ENCODE results near the gene PPP2R2B. TPM values are rescaled to one million over a fixed set of nuclear protein-coding genes. Genes with fewer than 3 reads are reported as not detected.

Gene PPP2R2B
- total and polyA plus RNA-seq, 4 donors = 0.15 to 1.2 (median 0.55) TPM

GRCh38 chr5:146623009-146623408, 255.5 kb downstream of the PPP2R2B start:
- peaks cover 0 to 2% (median 0%) of the 10 kb centered on the region in 3 donors for H3K27me3 ChIP-seq (ENCODE audit: control insufficient read depth in 3 of 3, insufficient read depth in 3 of 3, low read length in 2 of 3)
- no peaks in the 10 kb centered on the region for H3K4me1 ChIP-seq (ENCODE audit: control insufficient read depth in 5 of 5, insufficient read depth in 5 of 5, low read length in 5 of 5)
- WGBS, 2 donors = 84% methylated on average over 5 of the region's 5 CpGs
- DNase-seq (no peak), ATAC-seq (ENCODE audit: insufficient read depth, low FRiP score) (no peak)
- no peak overlapping the region for H3K9ac ChIP-seq (ENCODE audit: insufficient read depth in 1 of 2, low read length in 2 of 2)
- H3K36me3 ChIP-seq (ENCODE audit: control insufficient read depth in 4 of 4, insufficient read depth in 4 of 4, low read length in 4 of 4) = no peaks in the 10 kb centered on the region
- TF ChIP-seq, protein P1, sequence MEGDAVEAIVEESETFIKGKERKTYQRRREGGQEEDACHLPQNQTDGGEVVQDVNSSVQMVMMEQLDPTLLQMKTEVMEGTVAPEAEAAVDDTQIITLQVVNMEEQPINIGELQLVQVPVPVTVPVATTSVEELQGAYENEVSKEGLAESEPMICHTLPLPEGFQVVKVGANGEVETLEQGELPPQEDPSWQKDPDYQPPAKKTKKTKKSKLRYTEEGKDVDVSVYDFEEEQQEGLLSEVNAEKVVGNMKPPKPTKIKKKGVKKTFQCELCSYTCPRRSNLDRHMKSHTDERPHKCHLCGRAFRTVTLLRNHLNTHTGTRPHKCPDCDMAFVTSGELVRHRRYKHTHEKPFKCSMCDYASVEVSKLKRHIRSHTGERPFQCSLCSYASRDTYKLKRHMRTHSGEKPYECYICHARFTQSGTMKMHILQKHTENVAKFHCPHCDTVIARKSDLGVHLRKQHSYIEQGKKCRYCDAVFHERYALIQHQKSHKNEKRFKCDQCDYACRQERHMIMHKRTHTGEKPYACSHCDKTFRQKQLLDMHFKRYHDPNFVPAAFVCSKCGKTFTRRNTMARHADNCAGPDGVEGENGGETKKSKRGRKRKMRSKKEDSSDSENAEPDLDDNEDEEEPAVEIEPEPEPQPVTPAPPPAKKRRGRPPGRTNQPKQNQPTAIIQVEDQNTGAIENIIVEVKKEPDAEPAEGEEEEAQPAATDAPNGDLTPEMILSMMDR (IDR thresholded peaks at IDR 0.05; ENCODE audit: control extremely low read depth, extremely low read depth) = no peak
- no peak overlapping the region for H3K27ac ChIP-seq (ENCODE audit: low read depth in 1 of 2, low read length in 1 of 2)
- H3K4me3 ChIP-seq = no peak overlapping the region
- peaks cover 0 to 5% (median 0%) of the 10 kb centered on the region in 4 donors for H3K9me3 ChIP-seq (ENCODE audit: control insufficient read depth in 4 of 4, insufficient read depth in 3 of 4, low read length in 3 of 4)

DNA sequence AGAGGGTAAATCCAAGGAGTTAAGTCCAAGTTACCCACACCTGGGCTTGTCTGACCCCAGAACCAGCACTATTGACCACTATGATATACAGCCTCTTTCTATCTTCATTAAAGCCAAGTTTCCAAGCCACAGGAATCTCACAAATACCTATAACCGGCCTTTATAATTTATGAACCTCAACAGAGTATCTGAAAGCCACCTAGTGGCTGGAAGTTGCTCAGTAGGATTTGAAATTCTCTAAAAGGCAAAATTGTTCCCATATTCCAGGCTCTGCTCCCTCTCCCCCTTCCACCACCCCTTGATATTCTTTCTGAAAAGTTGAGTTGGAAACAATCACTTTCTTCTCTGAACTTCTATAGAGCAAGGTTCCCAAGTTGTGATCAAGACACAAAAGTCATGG, 256.2 kb downstream of the PPP2R2B start:
- no peak for ATAC-seq (ENCODE audit: insufficient read depth, low FRiP score)

GRCh38 chr5:146620669-146621051, 257.9 kb downstream of the PPP2R2B start:
- TF ChIP-seq, protein P1 (IDR thresholded peaks at IDR 0.05; ENCODE audit: control extremely low read depth, extremely low read depth) = no peak
- H3K4me3 ChIP-seq = no peak overlapping the region
- ATAC-seq (ENCODE audit: insufficient read depth, low FRiP score) (no peak), DNase-seq (peak in 1 of 3 donors; percentile 1)
- 49 to 72% methylated on average over 5 of the region's 5 CpGs for WGBS, 2 donors
- peaks cover 0 to 2% (median 0%) of the 10 kb centered on the region in 3 donors for H3K27me3 ChIP-seq (ENCODE audit: control insufficient read depth in 3 of 3, insufficient read depth in 3 of 3, low read length in 2 of 3)
- no peaks in the 10 kb centered on the region for H3K4me1 ChIP-seq (ENCODE audit: control insufficient read depth in 5 of 5, insufficient read depth in 5 of 5, low read length in 5 of 5)
- no peak overlapping the region for H3K27ac ChIP-seq (ENCODE audit: low read depth in 1 of 2, low read length in 1 of 2)
- H3K9me3 ChIP-seq (ENCODE audit: control insufficient read depth in 4 of 4, insufficient read depth in 3 of 4, low read length in 3 of 4) = peaks cover 0 to 3% (median 1%) of the 10 kb centered on the region in 4 donors
- H3K9ac ChIP-seq (ENCODE audit: insufficient read depth in 1 of 2, low read length in 2 of 2) = no peak overlapping the region
- H3K36me3 ChIP-seq (ENCODE audit: control insufficient read depth in 4 of 4, insufficient read depth in 4 of 4, low read length in 4 of 4) = no peaks in the 10 kb centered on the region

More for the DNA sequence above, 256.2 kb downstream of the PPP2R2B start:
- H3K4me3 ChIP-seq = no peak overlapping the region
- no peak overlapping the region for H3K9ac ChIP-seq (ENCODE audit: insufficient read depth in 1 of 2, low read length in 2 of 2)
- no peaks in the 10 kb centered on the region for H3K36me3 ChIP-seq (ENCODE audit: control insufficient read depth in 4 of 4, insufficient read depth in 4 of 4, low read length in 4 of 4)
- peaks cover 0 to 5% (median 0%) of the 10 kb centered on the region in 4 donors for H3K9me3 ChIP-seq (ENCODE audit: control insufficient read depth in 4 of 4, insufficient read depth in 3 of 4, low read length in 3 of 4)
- H3K4me1 ChIP-seq (ENCODE audit: control insufficient read depth in 5 of 5, insufficient read depth in 5 of 5, low read length in 5 of 5) = no peaks in the 10 kb centered on the region
- peaks cover 0 to 2% (median 0%) of the 10 kb centered on the region in 3 donors for H3K27me3 ChIP-seq (ENCODE audit: control insufficient read depth in 3 of 3, insufficient read depth in 3 of 3, low read length in 2 of 3)
- H3K27ac ChIP-seq (ENCODE audit: low read depth in 1 of 2, low read length in 1 of 2) = no peak overlapping the region
- TF ChIP-seq, protein P1 (IDR thresholded peaks at IDR 0.05; ENCODE audit: control extremely low read depth, extremely low read depth) = no peak
- no peak for DNase-seq
- 63 to 65% methylated on average over 1 of the region's 1 CpG for WGBS, 2 donors

All from lung (tissue), 12 donors.